HepG2 (cell line): ENCODE results near the gene USP32. TPM values are rescaled to one million over a fixed set of nuclear protein-coding genes. Genes with fewer than 3 reads are reported as not detected.

Source experiments
- CBX1 ChIP-seq: IDR thresholded peaks from one replicate; pipeline ENCODE4 v1.6.1; 2016; ENCODE audit warnings: antibody characterized with exemption, low read depth
- FLYWCH1 ChIP-seq: sonication (generic); formaldehyde crosslinking; IDR thresholded peaks from 2 replicates; pipeline ENCODE4 v1.8.1; 2023; ENCODE audit warnings: mild to moderate bottlenecking, missing genetic modification reagents
- FOXA1 ChIP-seq, 2 experiments: fragments of 450-650 bp in 1 of 2; sonication (generic) in 1 of 2; formaldehyde crosslinking in 1 of 2; IDR thresholded peaks; 2 replicates each; pipeline versions ENCODE4 v1.4.0 to v1.6.1; 2016 to 2020; ENCODE audit warnings: missing genetic modification reagents in 1 of 2
- FOXM1 ChIP-seq: sonication (generic); formaldehyde crosslinking; IDR thresholded peaks from 2 replicates; pipeline ENCODE4 v1.5.0; 2020; ENCODE audit warnings: missing genetic modification reagents
- IRF9 ChIP-seq: sonication (generic); formaldehyde crosslinking; IDR thresholded peaks from 2 replicates; pipeline ENCODE4 v1.8.0; 2022; ENCODE audit warnings: missing genetic modification reagents, mild to moderate bottlenecking, borderline replicate concordance
- MEIS1 ChIP-seq: sonication (generic); formaldehyde crosslinking; IDR thresholded peaks from 2 replicates; pipeline ENCODE4 v1.9.0; 2021; ENCODE audit warnings: mild to moderate bottlenecking, missing genetic modification reagents, moderate library complexity, borderline replicate concordance
- MYC ChIP-seq: sonication (generic); formaldehyde crosslinking; IDR thresholded peaks from 2 replicates; pipeline ENCODE4 v1.9.0; 2021; ENCODE audit warnings: missing genetic modification reagents, borderline replicate concordance
- NFIB ChIP-seq: sonication (generic); formaldehyde crosslinking; IDR thresholded peaks from 2 replicates; pipeline ENCODE4 v1.9.0; 2021; ENCODE audit warnings: missing genetic modification reagents, mild to moderate bottlenecking, borderline replicate concordance
- PAWR ChIP-seq: sonication (generic); formaldehyde crosslinking; IDR thresholded peaks from 2 replicates; pipeline ENCODE4 v1.4.0; 2020; ENCODE audit warnings: missing genetic modification reagents, mild to moderate bottlenecking, borderline replicate concordance
- POLR2A ChIP-seq, 2 experiments: IDR thresholded peaks; 2 replicates each; pipeline ENCODE4 v1.6.1; 2011; ENCODE audit warnings: low read depth in 2 of 2, low read length in 2 of 2, mild to moderate bottlenecking in 1 of 2, moderate library complexity in 1 of 2; ENCODE audit not compliant: insufficient read depth in 1 of 2
- PPARG ChIP-seq: conservative IDR thresholded peaks from 2 replicates; pipeline ENCODE4 v1.6.1; 2016; ENCODE audit warnings: missing biosample characterization, missing genetic modification reagents
- RFX5 ChIP-seq: IDR thresholded peaks from 2 replicates; pipeline ENCODE4 v1.6.1; 2011; ENCODE audit warnings: low read depth, low read length, improper control_type of control experiment
- SRSF1 ChIP-seq: fragments of 200-400 bp; formaldehyde crosslinking; optimal IDR thresholded peaks from 2 replicates; pipeline ENCODE3; 2017; ENCODE audit warnings: mild to moderate bottlenecking, low read depth, low read length, moderate library complexity
- STAT5B ChIP-seq: sonication (generic); formaldehyde crosslinking; IDR thresholded peaks from 2 replicates; pipeline ENCODE4 v1.4.0; 2020; ENCODE audit warnings: missing genetic modification reagents
- THRA ChIP-seq: sonication (generic); formaldehyde crosslinking; IDR thresholded peaks from 2 replicates; pipeline ENCODE4 v1.4.0; 2020; ENCODE audit warnings: missing genetic modification reagents, borderline replicate concordance
- WIZ ChIP-seq: sonication (generic); formaldehyde crosslinking; IDR thresholded peaks from 2 replicates; pipeline ENCODE4 v1.5.1; 2020; ENCODE audit warnings: mild to moderate bottlenecking, missing genetic modification reagents
- ZFY ChIP-seq: sonication (generic); formaldehyde crosslinking; IDR thresholded peaks from 2 replicates; pipeline ENCODE4 v1.4.0; 2020; ENCODE audit warnings: missing genetic modification reagents
- ZGPAT ChIP-seq: IDR thresholded peaks from 2 replicates; pipeline ENCODE4 v1.6.1; 2016; ENCODE audit warnings: mild to moderate bottlenecking
- ZNF276 ChIP-seq: sonication (generic); formaldehyde crosslinking; IDR thresholded peaks from 2 replicates; pipeline ENCODE4 v1.4.0; 2020; ENCODE audit warnings: mild to moderate bottlenecking, low read depth, missing genetic modification reagents
- ZNF329 ChIP-seq: sonication (generic); formaldehyde crosslinking; IDR thresholded peaks from 2 replicates; pipeline ENCODE4 v1.9.0; 2021; ENCODE audit warnings: low read depth, mild to moderate bottlenecking, missing genetic modification reagents
- ZNF362 ChIP-seq: sonication (generic); formaldehyde crosslinking; IDR thresholded peaks from 2 replicates; pipeline ENCODE4 v1.4.0; 2020; ENCODE audit warnings: missing genetic modification reagents, mild to moderate bottlenecking, borderline replicate concordance
- ZNF766 ChIP-seq: sonication (generic); formaldehyde crosslinking; IDR thresholded peaks from 2 replicates; pipeline ENCODE4 v1.5.0; 2020; ENCODE audit warnings: missing genetic modification reagents, borderline replicate concordance
- polyA plus RNA-seq, 8 experiments: library from polyadenylated mRNA; depleted of rRNA in 3 of 8; stranded (reverse) in 7 of 8; unstranded in 1 of 8; fragments of >200 nt; fragmentation: Illumina TruSeq in 4 of 8; extraction: Trizol in 4 of 8; gene quantifications; 2 replicates each; pipeline versions ENCODE4 v1.2.1 to v1.2.3, GENCODE V29; 2011 to 2016; ENCODE audit warnings: low read depth in 4 of 8, missing spikeins in 1 of 8, mixed read lengths in 1 of 8; ENCODE audit not compliant: insufficient read depth in 1 of 8
- total RNA-seq, 5 experiments: library from RNA; depleted of rRNA; stranded (reverse); fragments of >200 nt; fragmentation: Illumina TruSeq; extraction: Trizol; gene quantifications; 2 replicates each; pipeline ENCODE4 v1.2.3, GENCODE V29; 2016; ENCODE audit warnings: low read depth in 1 of 5

USP32 gene
- total and polyA plus RNA-seq, 2 of the 13 experiments (the other 11 are each of a cell fraction or from before 2014, with no cell fraction given), result 24.9 to 39.9 TPM

- TF ChIP-seq NFIB (CRISPR knock-in tag) (no peak), ZNF329 (CRISPR knock-in tag) (0 out of 2 replicates have a peak, but pooled peaks have one; percentile 53), CBX1 (peak; percentile 85), POLR2A (IDR thresholded peaks at IDR 0.05; ENCODE audit: insufficient read depth in 1 of 2, low read depth in 2 of 2, low read length in 2 of 2) (no peak), FOXA1 (IDR thresholded peaks at IDR 0.05) (no peak), FOXA1 (CRISPR knock-in tag; IDR thresholded peaks at IDR 0.05) (peak; percentile 69; the same call in 1 of the 2 replicates), MYC (CRISPR knock-in tag) (peak; percentile 77; the same call in 1 of the 2 replicates), ZFY (CRISPR knock-in tag) (peak; percentile 70), SRSF1 (peak; percentile 46), FOXM1 (peak; percentile 91), RFX5 (no peak), FLYWCH1 (CRISPR knock-in tag) (peak; percentile 64; the same call in 1 of the 2 replicates), IRF9 (CRISPR knock-in tag) (peak; percentile 99), ZNF362 (CRISPR knock-in tag) (peak; percentile 75; the same call in 1 of the 2 replicates), THRA (CRISPR knock-in tag) (peak; percentile 95), ZGPAT (peak; percentile 96), ZNF276 (CRISPR knock-in tag) (no peak), PAWR (CRISPR knock-in tag) (no peak), PPARG (CRISPR knock-in tag) (peak; percentile 77), STAT5B (CRISPR knock-in tag) (peak; percentile 99), MEIS1 (CRISPR knock-in tag) (peak; percentile 59; the same call in 1 of the 2 replicates), ZNF766 (CRISPR knock-in tag) (peak; percentile 97), WIZ (CRISPR knock-in tag) (peak; percentile 100)
Measured at GRCh38 chr17:60139438-60140285, 252.3 kb downstream of the USP32 start (continued).
